H1 (cell line): ENCODE results near the gene SSB. TPM values are rescaled to one million over a fixed set of nuclear protein-coding genes. Genes with fewer than 3 reads are reported as not detected.

ENCODE experiments used
- CBX8 ChIP-seq: fragments of 300-800, 300-1000 bp; sonication (generic); IDR thresholded peaks from 2 replicates; pipeline ENCODE4 v1.7.1; 2016; ENCODE audit warnings: low read depth, low read length, borderline replicate concordance
- TAF1 ChIP-seq: IDR thresholded peaks from 2 replicates; pipeline ENCODE4 v1.6.1; 2011; ENCODE audit warnings: mild to moderate bottlenecking, low read depth, low read length
- polyA plus RNA-seq, 7 experiments: library from polyadenylated mRNA; depleted of rRNA in 3 of 7; stranded (reverse) in 5 of 7; unstranded in 2 of 7; fragments of >200 nt in 5 of 7; fragments of 200-250 nt in 2 of 7; gene quantifications; 1 replicate in 5 of 7; 2 replicates in 1 of 7; 4 replicates in 1 of 7; pipeline versions ENCODE4 v1.2.1 to v1.2.3, GENCODE V29; 2011 to 2013; ENCODE audit warnings: missing spikeins in 2 of 7, mixed read lengths in 2 of 7
- total RNA-seq: library from RNA; stranded (reverse); fragmentation: NEBNext Ultra II Directional; extraction: Animal tissue kit (Norgen Biotek cat#: 25700); gene quantifications from 2 replicates; pipeline ENCODE4 v1.2.1, GENCODE V29; 2021

Gene SSB
- total and polyA plus RNA-seq, 2 of the 8 experiments (the other 6 are each of a cell fraction or from before 2014, with no cell fraction given) = 60.8 to 270 TPM

- no peak for TF ChIP-seq TAF1
- TF ChIP-seq CBX8 = no peak
These were observed 41.5 kb downstream of the SSB start (continued) for GRCh38 chr2:169839954-169840746.
